Measurements from ENCODE around the gene OR2M4. TPM values are rescaled to one million over a fixed set of nuclear protein-coding genes. Genes with fewer than 3 reads are reported as not detected.
"Not testable (repeated sequence)": the region's sequence is repeated elsewhere in the genome, so short reads cannot be mapped to it uniquely, and the experiment has no call there.

Gene OR2M4
- total RNA-seq, 1 donor from 2014 or later = not detected

- H3K4me1 Mint-ChIP-seq (ENCODE audit: unreplicated experiment) = no peaks in the 10 kb centered on the region
- H3K36me3 Mint-ChIP-seq = no peaks in the 10 kb centered on the region
- H3K9me3 Mint-ChIP-seq = no peaks in the 10 kb centered on the region
- no peak for DNase-seq (ENCODE audit: extremely low spot score, unreplicated experiment)
- no peak for TF ChIP-seq CTCF (conservative IDR thresholded peaks at IDR 0.05)
- H3K4me3 Mint-ChIP-seq = no peak overlapping the region
- no peak overlapping the region for H3K27ac Mint-ChIP-seq
- no peaks in the 10 kb centered on the region for H3K27me3 Mint-ChIP-seq
Measured at GRCh38 chr1:248268178-248268577, 37.0 kb downstream of the OR2M4 start.

- not testable (repeated sequence) for H3K4me3 Mint-ChIP-seq; H3K9me3 Mint-ChIP-seq; DNase-seq (ENCODE audit: extremely low spot score, unreplicated experiment); H3K27me3 Mint-ChIP-seq; H3K36me3 Mint-ChIP-seq; H3K4me1 Mint-ChIP-seq (ENCODE audit: unreplicated experiment); H3K27ac Mint-ChIP-seq
Measured at GRCh38 chr1:248273225-248273624, 42.0 kb downstream of the OR2M4 start.

- Mint-ChIP-seq H3K27ac (no peak within 1 kb of the TSS), H3K4me1 (ENCODE audit: unreplicated experiment) (no peaks in the 10 kb centered on the region), H3K27me3 (no peaks in the 10 kb centered on the region), H3K36me3 (no peaks in the 10 kb centered on the region), H3K9me3 (peaks cover 4% of the 10 kb centered on the region), H3K4me3 (no peak within 1 kb of the TSS)
- TF ChIP-seq CTCF (conservative IDR thresholded peaks at IDR 0.05) = no peak
- no peak for DNase-seq (ENCODE audit: extremely low spot score, unreplicated experiment)
Measured at GRCh38 chr1:248277876-248278275, 46.7 kb downstream of the OR2M4 start, which contains the start of gene OR2T33. Gene OR2T33, minus strand, starts transcription at chr1:248277976. Its CDS starts 4,162 bp downstream, at chr1:248273814.

GRCh38 chr1:248288391-248288790 lies 57.2 kb downstream of the OR2M4 start:
- no peaks in the 10 kb centered on the region for H3K27me3 Mint-ChIP-seq
- no peak overlapping the region for H3K27ac Mint-ChIP-seq
- no peak for TF ChIP-seq CTCF (conservative IDR thresholded peaks at IDR 0.05)
- no peaks in the 10 kb centered on the region for H3K36me3 Mint-ChIP-seq
- no peak overlapping the region for H3K4me3 Mint-ChIP-seq
- peaks cover 8% of the 10 kb centered on the region for H3K9me3 Mint-ChIP-seq
- no peak for DNase-seq (ENCODE audit: extremely low spot score, unreplicated experiment)
- H3K4me1 Mint-ChIP-seq (ENCODE audit: unreplicated experiment) = no peaks in the 10 kb centered on the region

Other genes starting within 250 kb of the OR2M4 start
- not detected in 2 replicates for gene OR2L5, start 217.8 kb upstream of the OR2M4 start, total RNA-seq (ENCODE audit: low replicate concordance)
- gene OR2L2, start 201.3 kb upstream of the OR2M4 start, total RNA-seq (ENCODE audit: low replicate concordance) = 0.07 and 0.14 TPM in 2 replicates
- gene OR2L3, start 184.6 kb upstream of the OR2M4 start, total RNA-seq (ENCODE audit: low replicate concordance) = not detected in 2 replicates
- gene OR2L13, start 136.2 kb upstream of the OR2M4 start, total RNA-seq (ENCODE audit: low replicate concordance) = not detected in 2 replicates
- gene OR2M5, start 86.3 kb upstream of the OR2M4 start, total RNA-seq (ENCODE audit: low replicate concordance) = not detected in 2 replicates
- not detected in 2 replicates for gene OR2M2, start 56.6 kb upstream of the OR2M4 start, total RNA-seq (ENCODE audit: low replicate concordance)
- gene OR2M3, start 34.2 kb upstream of the OR2M4 start, total RNA-seq (ENCODE audit: low replicate concordance) = not detected in 2 replicates
- gene OR2T33, start 46.6 kb downstream of the OR2M4 start, total RNA-seq (ENCODE audit: low replicate concordance) = not detected in 2 replicates
- not detected in 2 replicates for gene OR2T12, start 72.0 kb downstream of the OR2M4 start, total RNA-seq (ENCODE audit: low replicate concordance)
- not detected in 2 replicates for gene OR2M7, start 93.2 kb downstream of the OR2M4 start, total RNA-seq (ENCODE audit: low replicate concordance)
- gene OR14C36, start 117.4 kb downstream of the OR2M4 start, total RNA-seq (ENCODE audit: low replicate concordance) = not detected in 2 replicates
- gene OR2T4, start 130.2 kb downstream of the OR2M4 start, total RNA-seq (ENCODE audit: low replicate concordance) = not detected in 2 replicates
- gene OR2T6, start 144.3 kb downstream of the OR2M4 start, total RNA-seq (ENCODE audit: low replicate concordance) = not detected in 2 replicates
- gene OR2T1, start 171.6 kb downstream of the OR2M4 start, total RNA-seq (ENCODE audit: low replicate concordance) = not detected in 2 replicates
- gene OR2T2, start 214.2 kb downstream of the OR2M4 start, total RNA-seq (ENCODE audit: low replicate concordance) = not detected in 2 replicates
- gene OR2T3, start 241.9 kb downstream of the OR2M4 start, total RNA-seq (ENCODE audit: low replicate concordance) = not detected in 2 replicates